Body of pancreas (tissue), 4 donors: Measurements from ENCODE around the gene DVL1.

ENCODE experiments used
- POLR2A ChIP-seq, 3 donors: fragments of 450-650 bp; IDR thresholded peaks; one replicate each; pipeline ENCODE4 v1.6.1; 2016; ENCODE audit warnings: antibody characterized with exemption in 3 of 3, mild to moderate bottlenecking in 2 of 3
- TF ChIP-seq, protein P1 (sequence below), 7 experiments: fragments of 450-650 bp in 4 of 7; fragments of 200-600 bp in 3 of 7; sonication (generic) in 3 of 7; IDR thresholded peaks; one replicate each; pipeline ENCODE4 v1.5.1; 2016 to 2019; ENCODE audit warnings: antibody characterized with exemption in 7 of 7

- TF ChIP-seq, protein P1, sequence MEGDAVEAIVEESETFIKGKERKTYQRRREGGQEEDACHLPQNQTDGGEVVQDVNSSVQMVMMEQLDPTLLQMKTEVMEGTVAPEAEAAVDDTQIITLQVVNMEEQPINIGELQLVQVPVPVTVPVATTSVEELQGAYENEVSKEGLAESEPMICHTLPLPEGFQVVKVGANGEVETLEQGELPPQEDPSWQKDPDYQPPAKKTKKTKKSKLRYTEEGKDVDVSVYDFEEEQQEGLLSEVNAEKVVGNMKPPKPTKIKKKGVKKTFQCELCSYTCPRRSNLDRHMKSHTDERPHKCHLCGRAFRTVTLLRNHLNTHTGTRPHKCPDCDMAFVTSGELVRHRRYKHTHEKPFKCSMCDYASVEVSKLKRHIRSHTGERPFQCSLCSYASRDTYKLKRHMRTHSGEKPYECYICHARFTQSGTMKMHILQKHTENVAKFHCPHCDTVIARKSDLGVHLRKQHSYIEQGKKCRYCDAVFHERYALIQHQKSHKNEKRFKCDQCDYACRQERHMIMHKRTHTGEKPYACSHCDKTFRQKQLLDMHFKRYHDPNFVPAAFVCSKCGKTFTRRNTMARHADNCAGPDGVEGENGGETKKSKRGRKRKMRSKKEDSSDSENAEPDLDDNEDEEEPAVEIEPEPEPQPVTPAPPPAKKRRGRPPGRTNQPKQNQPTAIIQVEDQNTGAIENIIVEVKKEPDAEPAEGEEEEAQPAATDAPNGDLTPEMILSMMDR (IDR thresholded peaks at IDR 0.05) = no peak
- TF ChIP-seq POLR2A (IDR thresholded peaks at IDR 0.05) = no peak
These were observed 35.5 kb downstream of the DVL1 start for GRCh38 chr1:1313500-1314236.
